Epidermal melanocyte (primary cell): Measurements from ENCODE around the gene NR6A1.

Source experiments
- DNase-seq: peaks from one replicate; pipeline ENCODE4 v3.0.0; 2011; ENCODE audit warnings: low spot score; ENCODE audit not compliant: insufficient read length

Gene NR6A1

GRCh38 chr9:124660341-124660801 is 110.7 kb downstream of the NR6A1 start:
- no peak for DNase-seq

GRCh38 chr9:124659099-124659659 is 111.9 kb downstream of the NR6A1 start:
- peak; percentile 74 for DNase-seq

GRCh38 chr9:124658165-124659017 is 112.7 kb downstream of the NR6A1 start:
- peak; percentile 74 for DNase-seq

GRCh38 chr9:124657516-124657915 is 113.6 kb downstream of the NR6A1 start:
- DNase-seq = no peak

GRCh38 chr9:124654431-124654830 is 116.7 kb downstream of the NR6A1 start:
- no peak for DNase-seq

- DNase-seq = peak; percentile 30
Measured at GRCh38 chr9:124652615-124653393, 118.3 kb downstream of the NR6A1 start.

- DNase-seq = no peak
Measured at GRCh38 chr9:124652203-124652602, 118.9 kb downstream of the NR6A1 start.

GRCh38 chr9:124645274-124645673 is 125.8 kb downstream of the NR6A1 start:
- DNase-seq = no peak

- DNase-seq = no peak
Measured at GRCh38 chr9:124639637-124640036, 131.5 kb downstream of the NR6A1 start.

- DNase-seq = no peak
Measured at GRCh38 chr9:124635285-124635684, 135.8 kb downstream of the NR6A1 start.

- DNase-seq = no peak
Measured at GRCh38 chr9:124632077-124632621, 139.0 kb downstream of the NR6A1 start.

GRCh38 chr9:124631326-124631725 is 139.8 kb downstream of the NR6A1 start:
- no peak for DNase-seq

- no peak for DNase-seq
Measured at GRCh38 chr9:124629600-124629999, 141.5 kb downstream of the NR6A1 start.

- no peak for DNase-seq
Measured at GRCh38 chr9:124628741-124629140, 142.4 kb downstream of the NR6A1 start.

- no peak for DNase-seq
Measured at GRCh38 chr9:124626276-124626675, 144.8 kb downstream of the NR6A1 start.

- DNase-seq = no peak
Measured at GRCh38 chr9:124625087-124625486, 146.0 kb downstream of the NR6A1 start.

GRCh38 chr9:124624735-124624992 is 146.4 kb downstream of the NR6A1 start:
- DNase-seq = no peak

GRCh38 chr9:124623966-124624734 is 147.0 kb downstream of the NR6A1 start:
- no peak for DNase-seq

GRCh38 chr9:124622882-124623281 is 148.2 kb downstream of the NR6A1 start:
- no peak for DNase-seq

- no peak for DNase-seq
Measured at GRCh38 chr9:124621371-124622328, 149.5 kb downstream of the NR6A1 start.
